AG10803 (cell line): ENCODE data around the gene NCOA5.
A peak's percentile ranks its signal among the peaks of the same experiment; 100 is the strongest.

ENCODE experiments used
- DNase-seq: peaks from one replicate; pipeline ENCODE4 v3.0.0; 2010; ENCODE audit warnings: low read depth
- H3K4me3 ChIP-seq: 2 replicates; pipeline ENCODE4 v1.5.1; 2011; ENCODE audit warnings: mild to moderate bottlenecking, low read length, control low read depth
- CTCF ChIP-seq: conservative IDR thresholded peaks from 2 replicates; pipeline ENCODE4 v1.5.1; 2011; ENCODE audit warnings: mild to moderate bottlenecking, low read length, control low read depth, inconsistent platforms

The NCOA5 gene

DNA sequence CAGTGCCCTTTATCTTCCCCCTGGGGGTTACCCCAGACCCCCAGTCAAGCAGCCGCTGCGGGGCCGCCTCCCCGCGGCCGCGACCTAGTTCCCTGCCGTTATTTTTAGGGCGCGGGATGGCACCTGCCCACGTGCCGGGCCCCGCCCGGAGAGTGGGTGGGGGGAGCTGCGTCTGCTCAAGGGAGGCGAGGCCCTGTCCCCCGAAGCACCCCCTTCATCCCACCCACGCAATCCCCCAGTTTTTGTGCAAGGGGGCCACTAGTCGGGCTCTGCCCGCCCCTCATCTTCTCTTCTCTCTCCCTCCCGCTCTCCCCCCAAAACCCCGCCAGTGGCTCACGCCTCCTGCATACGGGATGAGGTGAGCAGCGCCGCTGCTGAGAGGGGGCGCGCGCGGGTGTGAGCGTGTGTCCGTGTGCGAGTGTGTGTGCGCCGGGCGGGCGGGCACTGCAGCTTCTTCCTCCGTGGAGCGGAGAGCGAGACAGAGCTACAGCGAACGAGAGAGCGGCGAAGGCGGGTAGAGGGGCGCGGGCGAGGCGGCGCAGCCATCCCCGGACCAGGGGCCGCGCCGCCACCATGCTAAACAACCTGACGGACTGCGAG lies 60.9 kb downstream of the NCOA5 start, which contains the start of gene SLC12A5:
Gene SLC12A5, plus strand, starts transcription at position 444 of the 600 bp plus-strand sequence. Its CDS starts 130 bp downstream, at position 574.
- DNase-seq, result no peak
- no peak within 1 kb of the TSS for H3K4me3 ChIP-seq
- TF ChIP-seq CTCF, result no peak

- H3K4me3 ChIP-seq, result no peak overlapping the region
- TF ChIP-seq CTCF, result no peak
- DNase-seq, result no peak
These were observed 61.7 kb downstream of the NCOA5 start for GRCh38 chr20:46028110-46028509.

- no peak overlapping the region for H3K4me3 ChIP-seq
- TF ChIP-seq CTCF, result no peak
- DNase-seq, result peak; percentile 47
These were observed 62.4 kb downstream of the NCOA5 start for GRCh38 chr20:46027245-46027853.

- DNase-seq, result no peak
- no peak overlapping the region for H3K4me3 ChIP-seq
- TF ChIP-seq CTCF, result no peak
These were observed 64.4 kb downstream of the NCOA5 start for GRCh38 chr20:46025376-46025783.

DNA sequence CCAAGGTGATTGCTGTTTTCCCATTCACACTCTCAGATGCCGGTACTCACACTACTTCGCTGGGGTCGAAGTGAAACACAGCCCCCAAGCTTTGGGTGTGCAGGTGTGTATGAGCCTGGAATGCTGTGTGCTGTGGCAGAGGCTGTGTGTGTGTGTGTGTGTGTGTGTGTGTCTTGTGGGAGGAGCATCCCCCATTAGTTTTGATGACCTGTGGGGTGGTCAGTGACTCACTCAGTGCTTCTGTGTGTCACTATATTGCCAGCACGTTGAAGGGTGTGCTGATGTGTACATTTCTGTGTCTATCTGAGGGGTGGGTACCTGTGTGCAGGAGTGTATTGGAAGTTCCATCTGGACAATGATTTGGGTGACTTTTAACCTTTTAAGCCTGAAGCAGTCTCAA lies 65.8 kb downstream of the NCOA5 start:
- no peak overlapping the region for H3K4me3 ChIP-seq
- no peak for DNase-seq
- no peak for TF ChIP-seq CTCF

- TF ChIP-seq CTCF, result no peak
- no peak overlapping the region for H3K4me3 ChIP-seq
- DNase-seq, result no peak
These were observed 66.6 kb downstream of the NCOA5 start for GRCh38 chr20:46023148-46023484.

GRCh38 chr20:46022411-46023147 lies 67.2 kb downstream of the NCOA5 start:
- peak; percentile 12 for DNase-seq
- H3K4me3 ChIP-seq, result peak overlapping the region; percentile 29
- peak; percentile 65 for TF ChIP-seq CTCF
